CD14-positive monocyte (primary cell): ENCODE results near the gene DNAH1. TPM values are rescaled to one million over a fixed set of nuclear protein-coding genes. Genes with fewer than 3 reads are reported as not detected.

Experiments used
- DNase-seq, 3 donors: peaks; one replicate each; pipeline ENCODE4 v3.0.0-alpha.2; 2011 to 2022
- H2AFZ ChIP-seq: 2 replicates; pipeline ENCODE4 v1.6.0; 2012; ENCODE audit warnings: mild to moderate bottlenecking, low read depth, low read length, inconsistent platforms; ENCODE audit not compliant: insufficient read depth, poor library complexity, severe bottlenecking
- H3K27ac ChIP-seq, 2 donors: 1 replicate in 1 of 2; 2 replicates in 1 of 2; pipeline ENCODE4 v1.5.1; 2012 to 2013; ENCODE audit warnings: low read length in 2 of 2, control low read depth in 1 of 2, inconsistent platforms in 1 of 2, low read depth in 1 of 2, mild to moderate bottlenecking in 1 of 2
- H3K27me3 ChIP-seq, 2 donors: one replicate each; pipeline versions ENCODE4 v1.6.0 to v1.6.1; 2011 to 2013; ENCODE audit warnings: low read length in 2 of 2; ENCODE audit not compliant: control insufficient read depth in 2 of 2, insufficient read depth in 2 of 2
- H3K36me3 ChIP-seq, 2 donors: replicated peaks in 1 of 2; 1 replicate in 1 of 2; 2 replicates in 1 of 2; pipeline versions ENCODE4 v1.5.1 to v1.6.1; 2012 to 2013; ENCODE audit warnings: low read length in 2 of 2, control low read depth in 1 of 2, inconsistent platforms in 1 of 2, mild to moderate bottlenecking in 1 of 2; ENCODE audit not compliant: insufficient read depth in 2 of 2, control insufficient read depth in 1 of 2
- H3K4me1 ChIP-seq, 2 donors: 1 replicate in 1 of 2; 2 replicates in 1 of 2; pipeline versions ENCODE4 v1.5.1 to v1.6.1; 2012 to 2013; ENCODE audit warnings: low read length in 2 of 2, control low read depth in 1 of 2, inconsistent platforms in 1 of 2, mild to moderate bottlenecking in 1 of 2, moderate library complexity in 1 of 2; ENCODE audit not compliant: insufficient read depth in 2 of 2, control insufficient read depth in 1 of 2
- H3K4me2 ChIP-seq: replicated peaks from 2 replicates; pipeline ENCODE3; 2012; ENCODE audit warnings: low read length, moderate library complexity, mild to moderate bottlenecking; ENCODE audit not compliant: poor library complexity, severe bottlenecking; ENCODE audit errors: extremely low read depth
- H3K4me3 ChIP-seq, 3 experiments: fragments of 200-600 bp in 1 of 3; sonication (generic) in 1 of 3; replicated peaks in 1 of 3; 1 replicate in 2 of 3; 2 replicates in 1 of 3; pipeline ENCODE4 v1.5.1; 2011 to 2013; ENCODE audit warnings: low read length in 3 of 3, mild to moderate bottlenecking in 3 of 3, control low read depth in 2 of 3, low read depth in 2 of 3, inconsistent platforms in 1 of 3, moderate library complexity in 1 of 3
- H3K79me2 ChIP-seq: 2 replicates; pipeline ENCODE4 v1.6.0; 2012; ENCODE audit warnings: mild to moderate bottlenecking, control low read depth, inconsistent platforms, low read length, moderate library complexity; ENCODE audit not compliant: insufficient read depth
- H3K9ac ChIP-seq: 2 replicates; pipeline ENCODE4 v1.6.0; 2017; ENCODE audit warnings: low read length, mild to moderate bottlenecking; ENCODE audit not compliant: insufficient read depth, poor library complexity, severe bottlenecking
- H3K9me3 ChIP-seq, 2 donors: replicated peaks in 1 of 2; 1 replicate in 1 of 2; 2 replicates in 1 of 2; pipeline versions ENCODE4 v1.5.1 to v1.6.1; 2012 to 2013; ENCODE audit warnings: low read length in 2 of 2, control low read depth in 1 of 2; ENCODE audit not compliant: control insufficient read depth in 1 of 2, insufficient read depth in 1 of 2
- H4K20me1 ChIP-seq: 2 replicates; pipeline ENCODE4 v1.6.0; 2012; ENCODE audit warnings: mild to moderate bottlenecking, low read length, control low read depth, moderate library complexity; ENCODE audit not compliant: insufficient read depth
- H3K27ac Mint-ChIP-seq, 7 donors: one replicate each; pipeline ENCODE4 v1.8.0; 2020; ENCODE audit warnings: mild to moderate bottlenecking in 7 of 7, mixed read lengths in 7 of 7, moderate library complexity in 6 of 7, inconsistent platforms in 2 of 7
- H3K27me3 Mint-ChIP-seq, 3 donors: one replicate each; pipeline ENCODE4 v1.8.0; 2021 to 2022; ENCODE audit warnings: low read depth in 3 of 3, mild to moderate bottlenecking in 3 of 3, mixed read lengths in 3 of 3, moderate library complexity in 3 of 3, inconsistent platforms in 1 of 3
- H3K36me3 Mint-ChIP-seq, 2 donors: one replicate each; pipeline ENCODE4 v1.8.0; 2020; ENCODE audit warnings: mixed read lengths in 2 of 2, inconsistent platforms in 1 of 2, mild to moderate bottlenecking in 1 of 2
- H3K4me1 Mint-ChIP-seq: one replicate; pipeline ENCODE4 v1.8.0; 2020; ENCODE audit warnings: mild to moderate bottlenecking, mixed read lengths
- H3K4me3 Mint-ChIP-seq, 2 donors: one replicate each; pipeline ENCODE4 v1.8.0; 2020; ENCODE audit warnings: mild to moderate bottlenecking in 2 of 2, mixed read lengths in 2 of 2, moderate library complexity in 1 of 2
- H3K9me3 Mint-ChIP-seq, 7 donors: one replicate each; pipeline ENCODE4 v1.8.0; 2020 to 2022; ENCODE audit warnings: mixed read lengths in 7 of 7, mild to moderate bottlenecking in 6 of 7, moderate library complexity in 6 of 7, inconsistent platforms in 2 of 7
- WGBS: methylation state at CpG from one replicate; pipeline ENCODE4 v1.1.5; 2013; ENCODE audit warnings: missing lambda C conversion rate; ENCODE audit not compliant: insufficient coverage; 5-methylcytosine and 5-hydroxymethylcytosine counted together
- intact Hi-C, 2 donors: fragments of 100-400 bp; cut with micrococcal nuclease; formaldehyde crosslinking; loops; one replicate each; pipeline versions ENCODE4 v1.15.0 to v1.15.1; 2023
- polyA plus RNA-seq, 3 donors: library from polyadenylated mRNA; depleted of rRNA in 1 of 3; unstranded in 2 of 3; stranded (reverse) in 1 of 3; fragments of 300-500 nt in 2 of 3; fragments of >200 nt in 1 of 3; fragmentation: Illumina TruSeq in 2 of 3; gene quantifications; 1 replicate in 2 of 3; 2 replicates in 1 of 3; pipeline ENCODE4 v1.2.3, GENCODE V29; 2012 to 2021
- TF ChIP-seq, protein P1 (sequence below): fragments of 200-600 bp; IDR thresholded peaks from one replicate; pipeline ENCODE4 v1.8.0; 2022; ENCODE audit warnings: antibody characterized with exemption, mild to moderate bottlenecking

DNAH1 gene
- polyA plus RNA-seq, 3 donors: 0.15 to 47.0 (median 0.25) TPM

GRCh38 chr3:52311576-52312119 lies 4.5 kb upstream of the DNAH1 start:
- Histone ChIP-seq H3K27me3 (no peaks in the 10 kb centered on the region), H3K79me2 (peaks cover 3% of the 10 kb centered on the region), H4K20me1 (no peaks in the 10 kb centered on the region), H3K4me3 (no peak overlapping the region), H3K36me3 (peaks cover 10 to 28% of the 10 kb centered on the region in 2 donors), H3K27ac (no peak overlapping the region), H3K4me1 (peaks cover 38 to 42% of the 10 kb centered on the region in 2 donors), H3K9me3 (no peaks in the 10 kb centered on the region), H2AFZ (no peak overlapping the region), H3K9ac (no peak overlapping the region), H3K4me2 (no peak overlapping the region)
- TF ChIP-seq, protein P1, sequence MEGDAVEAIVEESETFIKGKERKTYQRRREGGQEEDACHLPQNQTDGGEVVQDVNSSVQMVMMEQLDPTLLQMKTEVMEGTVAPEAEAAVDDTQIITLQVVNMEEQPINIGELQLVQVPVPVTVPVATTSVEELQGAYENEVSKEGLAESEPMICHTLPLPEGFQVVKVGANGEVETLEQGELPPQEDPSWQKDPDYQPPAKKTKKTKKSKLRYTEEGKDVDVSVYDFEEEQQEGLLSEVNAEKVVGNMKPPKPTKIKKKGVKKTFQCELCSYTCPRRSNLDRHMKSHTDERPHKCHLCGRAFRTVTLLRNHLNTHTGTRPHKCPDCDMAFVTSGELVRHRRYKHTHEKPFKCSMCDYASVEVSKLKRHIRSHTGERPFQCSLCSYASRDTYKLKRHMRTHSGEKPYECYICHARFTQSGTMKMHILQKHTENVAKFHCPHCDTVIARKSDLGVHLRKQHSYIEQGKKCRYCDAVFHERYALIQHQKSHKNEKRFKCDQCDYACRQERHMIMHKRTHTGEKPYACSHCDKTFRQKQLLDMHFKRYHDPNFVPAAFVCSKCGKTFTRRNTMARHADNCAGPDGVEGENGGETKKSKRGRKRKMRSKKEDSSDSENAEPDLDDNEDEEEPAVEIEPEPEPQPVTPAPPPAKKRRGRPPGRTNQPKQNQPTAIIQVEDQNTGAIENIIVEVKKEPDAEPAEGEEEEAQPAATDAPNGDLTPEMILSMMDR: no peak
- intact Hi-C loops: no loop called here
- H3K27ac Mint-ChIP-seq: peak overlapping the region in 1 of 7 donors; percentile 68
- peaks cover 36 to 54% of the 10 kb centered on the region in 2 donors for H3K36me3 Mint-ChIP-seq
- peaks cover 0 to 3% (median 3%) of the 10 kb centered on the region in 3 donors for H3K27me3 Mint-ChIP-seq
- H3K9me3 Mint-ChIP-seq: no peaks in the 10 kb centered on the region
- 96% methylated on average over 6 of the region's 9 CpGs for WGBS
- peaks cover 50% of the 10 kb centered on the region for H3K4me1 Mint-ChIP-seq
- no peak overlapping the region for H3K4me3 Mint-ChIP-seq
- no peak for DNase-seq

DNA sequence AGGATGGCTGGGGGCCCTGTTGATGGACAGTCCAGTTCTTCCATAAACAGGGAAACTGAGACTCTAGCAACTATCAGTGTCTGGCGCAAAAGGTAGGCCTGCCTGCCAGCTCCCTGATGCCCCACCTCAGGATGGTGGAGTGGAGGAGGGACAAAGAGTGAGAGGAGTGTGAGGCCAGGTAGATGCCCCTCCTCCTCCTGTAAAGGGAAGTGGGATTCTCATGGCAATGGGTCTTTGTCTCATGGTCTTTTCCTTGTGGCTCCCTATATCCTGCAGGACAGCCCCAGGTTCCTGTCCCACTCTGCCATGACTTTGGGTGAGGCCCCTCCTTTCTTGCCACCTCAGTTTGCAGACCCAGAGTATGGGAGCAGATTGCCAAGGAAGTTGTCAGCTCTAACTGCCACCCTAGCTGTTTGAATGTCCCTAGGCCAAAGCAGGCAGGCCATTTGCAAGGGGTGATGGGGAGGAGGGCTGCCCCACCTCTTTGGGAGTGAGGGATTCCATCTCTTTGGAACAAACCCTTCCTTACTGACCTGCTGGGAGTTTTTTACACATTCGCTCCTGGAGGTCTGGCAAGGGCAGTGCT lies 2.8 kb upstream of the DNAH1 start:
- H3K27me3 Mint-ChIP-seq: peaks cover 3 to 7% (median 4%) of the 10 kb centered on the region in 3 donors
- peak overlapping the region in 1 of 3 experiments; percentile 54 for H3K4me3 ChIP-seq
- no peaks in the 10 kb centered on the region for H3K9me3 Mint-ChIP-seq
- peaks cover 41 to 44% of the 10 kb centered on the region in 2 donors for H3K4me1 ChIP-seq
- no CpG with 5 or more reads among the region's 2 CpGs for WGBS
- no peak for DNase-seq
- peaks cover 53% of the 10 kb centered on the region for H3K4me1 Mint-ChIP-seq
- H3K36me3 ChIP-seq: peaks cover 10 to 25% of the 10 kb centered on the region in 2 donors
- intact Hi-C loops: no loop called here
- H2AFZ ChIP-seq: no peak overlapping the region
- H3K27ac ChIP-seq: peak overlapping the region; percentile 76 to 83
- peak overlapping the region in 1 of 2 donors; percentile 64 for H3K4me3 Mint-ChIP-seq
- H3K4me2 ChIP-seq: peak overlapping the region; percentile 37
- no peaks in the 10 kb centered on the region for H4K20me1 ChIP-seq
- peaks cover 29 to 49% of the 10 kb centered on the region in 2 donors for H3K36me3 Mint-ChIP-seq
- no peak overlapping the region for H3K9ac ChIP-seq
- peaks cover 3% of the 10 kb centered on the region for H3K79me2 ChIP-seq
- peak overlapping the region; percentile 92 to 99 (median 95) for H3K27ac Mint-ChIP-seq
- TF ChIP-seq, protein P1: no peak
- no peaks in the 10 kb centered on the region for H3K9me3 ChIP-seq
- no peaks in the 10 kb centered on the region for H3K27me3 ChIP-seq
